HG03159 (cell line): ENCODE measurements around the gene SYCP3.

Experiments
- ATAC-seq: cut with Tn5 transposase; IDR thresholded peaks from one replicate; pipeline ENCODE4 v1.9.1; 2021; ENCODE audit warnings: mild to moderate bottlenecking, moderate library complexity; ENCODE audit not compliant: unreplicated experiment

SYCP3 gene

GRCh38 chr12:101713930-101714329 lies 25.3 kb downstream of the SYCP3 start:
- no peak for ATAC-seq

GRCh38 chr12:101713059-101713682 lies 26.1 kb downstream of the SYCP3 start:
- ATAC-seq, result no peak

GRCh38 chr12:101710288-101710687 lies 29.0 kb downstream of the SYCP3 start:
- ATAC-seq, result no peak

GRCh38 chr12:101707131-101707782 lies 32.0 kb downstream of the SYCP3 start:
- no peak for ATAC-seq

- no peak for ATAC-seq
These were observed 32.9 kb downstream of the SYCP3 start for GRCh38 chr12:101706403-101706802.

GRCh38 chr12:101703487-101703886 lies 35.8 kb downstream of the SYCP3 start:
- ATAC-seq, result no peak

- ATAC-seq, result no peak
These were observed 38.9 kb downstream of the SYCP3 start for GRCh38 chr12:101700299-101700820.

- no peak for ATAC-seq
These were observed 40.4 kb downstream of the SYCP3 start for GRCh38 chr12:101698800-101699347.

- peak; percentile 29 for ATAC-seq
These were observed 41.1 kb downstream of the SYCP3 start for GRCh38 chr12:101697930-101698799.

- ATAC-seq, result peak; percentile 64
These were observed 41.9 kb downstream of the SYCP3 start, which contains the start of gene CHPT1 for GRCh38 chr12:101697197-101697929. Gene CHPT1 (plus strand): TSS chr12:101697640. CDS start chr12:101697862, 222 bp downstream.

GRCh38 chr12:101696251-101697196 lies 42.7 kb downstream of the SYCP3 start:
- peak; percentile 6 for ATAC-seq

- ATAC-seq, result no peak
These were observed 43.6 kb downstream of the SYCP3 start for GRCh38 chr12:101695706-101696105.

- ATAC-seq, result no peak
These were observed 44.3 kb downstream of the SYCP3 start for GRCh38 chr12:101694986-101695385.

GRCh38 chr12:101694297-101694848 lies 44.9 kb downstream of the SYCP3 start:
- no peak for ATAC-seq

- ATAC-seq, result no peak
These were observed 47.7 kb downstream of the SYCP3 start for GRCh38 chr12:101691503-101692096.

GRCh38 chr12:101690544-101691098 lies 48.6 kb downstream of the SYCP3 start:
- no peak for ATAC-seq

GRCh38 chr12:101686176-101686575 lies 53.1 kb downstream of the SYCP3 start:
- no peak for ATAC-seq

GRCh38 chr12:101685092-101685491 lies 54.2 kb downstream of the SYCP3 start:
- no peak for ATAC-seq
